Daoy (cell line): ENCODE measurements around the gene CTCF. TPM values are rescaled to one million over a fixed set of nuclear protein-coding genes. Genes with fewer than 3 reads are reported as not detected.

Source experiments
- DNase-seq: peaks from one replicate; pipeline ENCODE4 v3.0.0-alpha.2; 2015; ENCODE audit warnings: low read depth
- total RNA-seq: library from RNA; depleted of rRNA; stranded (reverse); fragments of >200 nt; shearing (Covaris generic); gene quantifications from 2 replicates; pipeline ENCODE4 v1.2.3, GENCODE V29; 2014

CTCF gene
- total RNA-seq, 1 experiment from 2014 or later = 30.8 TPM

- DNase-seq = no peak
Observed at GRCh38 chr16:67651039-67651438, 88.7 kb downstream of the CTCF start.

GRCh38 chr16:67651847-67652246 lies 89.5 kb downstream of the CTCF start:
- DNase-seq = no peak

- DNase-seq = peak; percentile 59
Observed at GRCh38 chr16:67652578-67653127, 90.3 kb downstream of the CTCF start.

- DNase-seq = no peak
Observed at GRCh38 chr16:67653128-67653788, 90.9 kb downstream of the CTCF start.

GRCh38 chr16:67653789-67654402 lies 91.6 kb downstream of the CTCF start:
- no peak for DNase-seq

GRCh38 chr16:67654403-67654911 lies 92.1 kb downstream of the CTCF start:
- no peak for DNase-seq

GRCh38 chr16:67655363-67655762 lies 93.0 kb downstream of the CTCF start:
- no peak for DNase-seq

GRCh38 chr16:67656344-67657016 lies 94.2 kb downstream of the CTCF start:
- no peak for DNase-seq

- no peak for DNase-seq
Observed at GRCh38 chr16:67657017-67657608, 94.8 kb downstream of the CTCF start.

GRCh38 chr16:67657751-67658518 lies 95.6 kb downstream of the CTCF start:
- DNase-seq = no peak

GRCh38 chr16:67658849-67659674 lies 96.7 kb downstream of the CTCF start:
- DNase-seq = no peak

- peak; percentile 92 for DNase-seq
Observed at GRCh38 chr16:67659675-67660563, 97.6 kb downstream of the CTCF start, which contains the start of gene ACD. Gene ACD, minus strand, starts transcription at chr16:67660260. Its CDS starts 40 bp downstream, at chr16:67660220.

GRCh38 chr16:67660564-67661028 lies 98.3 kb downstream of the CTCF start, which contains the start of gene PARD6A:
Gene PARD6A, plus strand, starts transcription at chr16:67660960. Its CDS starts 79 bp downstream, at chr16:67661039.
- DNase-seq = peak; percentile 93

GRCh38 chr16:67661101-67661761 lies 98.9 kb downstream of the CTCF start:
- peak; percentile 40 for DNase-seq

GRCh38 chr16:67661886-67662652 lies 99.7 kb downstream of the CTCF start:
- no peak for DNase-seq

- no peak for DNase-seq
Observed at GRCh38 chr16:67662653-67663010, 100.3 kb downstream of the CTCF start.

GRCh38 chr16:67663151-67663876 lies 101.0 kb downstream of the CTCF start:
- no peak for DNase-seq
